Liver (tissue), 9 donors: ENCODE data around the gene CEP250. TPM values are rescaled to one million over a fixed set of nuclear protein-coding genes. Genes with fewer than 3 reads are reported as not detected.
"Not testable (repeated sequence)": the region's sequence is repeated elsewhere in the genome, so short reads cannot be mapped to it uniquely, and the experiment has no call there.

Experiments used
- DNase-seq: peaks from one replicate; pipeline ENCODE4 v3.0.0-alpha.2; 2017; ENCODE audit warnings: low spot score
- H3K27ac ChIP-seq, 2 donors: one replicate each; pipeline ENCODE4 v1.7.0; 2013; ENCODE audit warnings: inconsistent platforms in 2 of 2, low read length in 2 of 2, control low read depth in 1 of 2, low read depth in 1 of 2, mild to moderate bottlenecking in 1 of 2
- H3K27me3 ChIP-seq, 4 donors: one replicate each; pipeline versions ENCODE4 v1.6.1 to v1.7.0; 2013; ENCODE audit warnings: low read length in 3 of 4, inconsistent platforms in 1 of 4, mild to moderate bottlenecking in 1 of 4, moderate library complexity in 1 of 4; ENCODE audit not compliant: control insufficient read depth in 4 of 4, insufficient read depth in 4 of 4
- H3K36me3 ChIP-seq, 4 donors: one replicate each; pipeline versions ENCODE4 v1.6.1 to v1.7.0; 2013; ENCODE audit warnings: low read length in 3 of 4, mild to moderate bottlenecking in 3 of 4, low read depth in 1 of 4, moderate library complexity in 1 of 4; ENCODE audit not compliant: control insufficient read depth in 4 of 4, insufficient read depth in 3 of 4
- H3K4me1 ChIP-seq, 4 donors: one replicate each; pipeline versions ENCODE4 v1.6.1 to v1.7.0; 2013; ENCODE audit warnings: low read length in 3 of 4, mild to moderate bottlenecking in 3 of 4, moderate library complexity in 1 of 4; ENCODE audit not compliant: control insufficient read depth in 4 of 4, insufficient read depth in 4 of 4
- H3K4me3 ChIP-seq, 3 donors: one replicate each; pipeline versions ENCODE4 v1.6.1 to v1.7.0; 2013; ENCODE audit warnings: low read length in 3 of 3, control low read depth in 1 of 3, low read depth in 1 of 3, mild to moderate bottlenecking in 1 of 3
- H3K9ac ChIP-seq, 2 donors: one replicate each; pipeline ENCODE4 v1.7.0; 2013; ENCODE audit warnings: low read length in 2 of 2, mild to moderate bottlenecking in 2 of 2, moderate library complexity in 2 of 2, control low read depth in 1 of 2, low read depth in 1 of 2
- H3K9me3 ChIP-seq, 4 donors: one replicate each; pipeline versions ENCODE4 v1.6.1 to v1.7.0; 2013; ENCODE audit warnings: low read length in 3 of 4; ENCODE audit not compliant: control insufficient read depth in 4 of 4
- ATF3 ChIP-seq: IDR thresholded peaks from 2 replicates; pipeline ENCODE4 v1.6.1; 2016; ENCODE audit warnings: antibody characterized with exemption
- CTCF ChIP-seq: fragments of 150-350 bp; IDR thresholded peaks from 2 replicates; pipeline ENCODE4 v1.5.1; 2017; ENCODE audit warnings: improper control_type of control experiment, low read depth, low read length; ENCODE audit not compliant: missing input control
- EGR1 ChIP-seq, 2 donors: IDR thresholded peaks; 2 replicates each; pipeline ENCODE4 v1.6.1; 2016 to 2018; ENCODE audit warnings: antibody characterized with exemption in 2 of 2, low read depth in 2 of 2
- FOXA1 ChIP-seq: IDR thresholded peaks from 2 replicates; pipeline ENCODE4 v1.6.1; 2016; ENCODE audit warnings: antibody characterized with exemption
- FOXA2 ChIP-seq: IDR thresholded peaks from 2 replicates; pipeline ENCODE4 v1.6.1; 2016; ENCODE audit warnings: antibody characterized with exemption
- GABPA ChIP-seq, 2 donors: IDR thresholded peaks in 1 of 2; conservative IDR thresholded peaks in 1 of 2; 2 replicates each; pipeline ENCODE4 v1.6.1; 2016; ENCODE audit warnings: antibody characterized with exemption in 2 of 2, mild to moderate bottlenecking in 1 of 2, moderate library complexity in 1 of 2
- HNF4A ChIP-seq, 2 donors: conservative IDR thresholded peaks; 2 replicates each; pipeline ENCODE4 v1.6.1; 2016; ENCODE audit warnings: antibody characterized with exemption in 2 of 2, mild to moderate bottlenecking in 2 of 2
- MAX ChIP-seq: IDR thresholded peaks from 2 replicates; pipeline ENCODE4 v1.6.1; 2016; ENCODE audit warnings: antibody characterized with exemption
- RAD21 ChIP-seq, 2 donors: IDR thresholded peaks; 2 replicates each; pipeline ENCODE4 v1.6.1; 2016; ENCODE audit warnings: antibody characterized with exemption in 2 of 2, mild to moderate bottlenecking in 2 of 2
- RXRA ChIP-seq, 2 donors: IDR thresholded peaks; 2 replicates each; pipeline ENCODE4 v1.6.1; 2017 to 2018; ENCODE audit warnings: antibody characterized with exemption in 2 of 2, mild to moderate bottlenecking in 1 of 2
- TAF1 ChIP-seq: conservative IDR thresholded peaks from 2 replicates; pipeline ENCODE4 v1.6.1; 2016; ENCODE audit warnings: antibody characterized with exemption, mild to moderate bottlenecking
- YY1 ChIP-seq: IDR thresholded peaks from 2 replicates; pipeline ENCODE4 v1.6.1; 2016; ENCODE audit warnings: antibody characterized with exemption, mild to moderate bottlenecking
- ZBTB33 ChIP-seq: IDR thresholded peaks from 2 replicates; pipeline ENCODE4 v1.6.1; 2016; ENCODE audit warnings: antibody characterized with exemption
- WGBS: extraction: QIAGEN DNeasy Blood & Tissue Kit; methylation state at CpG from one replicate; pipeline ENCODE4 v1.1.7; 2013; 5-methylcytosine and 5-hydroxymethylcytosine counted together
- polyA plus RNA-seq, 2 donors: library from polyadenylated mRNA; stranded (reverse) in 1 of 2; unstranded in 1 of 2; fragments of 200-250 nt in 1 of 2; fragments of >200 nt in 1 of 2; fragmentation: Nextera tagmentation in 1 of 2; extraction: Ambion mirVana in 1 of 2; gene quantifications; one replicate each; pipeline versions ENCODE4 v1.2.1 to v1.2.3, GENCODE V29; 2013 to 2015
- total RNA-seq, 2 donors: library from RNA; depleted of rRNA; stranded (reverse); fragments of >200 nt; gene quantifications; one replicate each; pipeline ENCODE4 v1.2.3, GENCODE V29; 2014
- donor health status: healthy.
- donor health status: healthy.
- donor health status: healthy.
- donor health status: healthy.
- donor health status: healthy.

CEP250 gene
- total and polyA plus RNA-seq, 4 donors = 3.4 to 13.3 (median 8.3) TPM

- no peak for TF ChIP-seq EGR1 (IDR thresholded peaks at IDR 0.05; ENCODE audit: low read depth in 2 of 2)
- no peak for TF ChIP-seq RAD21 (IDR thresholded peaks at IDR 0.05)
- TF ChIP-seq ATF3 = no peak
- TF ChIP-seq CTCF = no peak
- no peak for TF ChIP-seq YY1
- no peak for TF ChIP-seq FOXA2
- TF ChIP-seq TAF1 = no peak
- TF ChIP-seq RXRA (IDR thresholded peaks at IDR 0.05) = no peak
- no peak for TF ChIP-seq GABPA (IDR thresholded peaks at IDR 0.05 in 1 of 2, conservative IDR thresholded peaks at IDR 0.05 in 1 of 2)
- no peak for TF ChIP-seq HNF4A (conservative IDR thresholded peaks at IDR 0.05)
- TF ChIP-seq MAX = no peak
- TF ChIP-seq ZBTB33 = no peak
- DNase-seq = no peak
- WGBS = 94% methylated on average over 4 of the region's 4 CpGs
Measured at GRCh38 chr20:35551503-35551902, 96.1 kb downstream of the CEP250 start.

GRCh38 chr20:35552914-35553313, 97.5 kb downstream of the CEP250 start:
- Histone ChIP-seq H3K9me3 (no peaks in the 10 kb centered on the region), H3K36me3 (peaks cover 7 to 77% (median 52%) of the 10 kb centered on the region in 4 donors), H3K4me1 (no peaks in the 10 kb centered on the region), H3K27me3 (no peaks in the 10 kb centered on the region), H3K4me3 (no peak overlapping the region), H3K27ac (no peak overlapping the region), H3K9ac (no peak overlapping the region)
- DNase-seq = no peak
- 94% methylated on average over 3 of the region's 3 CpGs for WGBS
- TF ChIP-seq ZBTB33 (no peak), FOXA1 (no peak)

More at GRCh38 chr20:35551503-35551902, 96.1 kb downstream of the CEP250 start:
- Histone ChIP-seq H3K27ac (no peak overlapping the region), H3K9ac (no peak overlapping the region), H3K27me3 (no peaks in the 10 kb centered on the region), H3K9me3 (no peaks in the 10 kb centered on the region), H3K36me3 (peaks cover 3 to 80% (median 51%) of the 10 kb centered on the region in 4 donors), H3K4me1 (no peaks in the 10 kb centered on the region), H3K4me3 (no peak overlapping the region)

GRCh38 chr20:35555461-35555860, 100.1 kb downstream of the CEP250 start:
- WGBS = 89% methylated on average over 4 of the region's 4 CpGs
- not testable (repeated sequence) for DNase-seq

More at GRCh38 chr20:35555461-35555860, 100.1 kb downstream of the CEP250 start:
- not testable (repeated sequence) for H3K27me3 ChIP-seq, H3K4me3 ChIP-seq, H3K9me3 ChIP-seq, H3K4me1 ChIP-seq, H3K27ac ChIP-seq, H3K9ac ChIP-seq
- peaks cover 6 to 56% (median 42%) of the 10 kb centered on the region in 4 donors for H3K36me3 ChIP-seq
